ENCODE data around the gene RASGRF1.

Gene RASGRF1

DNA sequence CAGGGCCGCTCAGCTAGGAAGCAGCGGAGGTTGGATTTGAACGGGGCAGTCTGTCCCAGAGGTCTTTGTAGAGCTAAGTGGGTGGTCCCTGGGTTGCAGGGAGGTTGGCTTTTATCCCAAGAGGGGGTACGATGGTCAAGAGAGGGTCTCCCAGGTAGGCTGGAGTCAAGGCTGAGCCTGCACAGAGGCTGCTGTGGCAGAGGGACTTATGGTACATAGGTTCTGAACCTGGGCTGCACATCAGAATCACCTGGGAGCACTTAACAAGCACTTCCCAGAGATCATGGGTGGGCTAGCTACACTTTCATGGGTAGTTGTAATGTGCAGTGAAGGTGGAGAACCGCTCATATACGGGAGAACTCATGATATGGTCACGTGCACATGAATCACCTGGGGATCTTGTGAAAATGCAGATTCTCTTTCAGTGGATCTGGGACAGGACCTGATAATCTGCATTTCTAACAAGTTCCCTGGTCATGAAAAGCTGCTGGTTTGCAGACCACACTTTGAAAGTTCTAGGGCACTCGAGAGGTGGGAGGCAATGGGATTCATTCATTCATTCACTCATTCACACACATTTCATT lies 2.9 kb upstream of the RASGRF1 start:
- no peak for DNase-seq

DNA sequence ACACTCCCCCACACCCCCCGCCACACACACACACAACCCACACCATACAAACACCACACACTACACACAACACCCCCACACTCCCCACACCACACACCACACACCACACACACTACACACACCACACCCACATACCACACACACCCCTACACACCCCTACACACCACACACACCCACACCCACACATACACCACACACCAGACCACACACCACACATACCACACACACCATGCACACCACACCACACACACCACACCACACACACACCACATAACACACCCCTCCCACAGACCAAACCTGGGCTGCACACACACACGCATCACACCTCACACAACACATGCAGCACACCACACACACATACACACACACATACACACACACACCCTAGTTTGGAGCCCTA lies 1.8 kb upstream of the RASGRF1 start:
- DNase-seq: no peak

DNA sequence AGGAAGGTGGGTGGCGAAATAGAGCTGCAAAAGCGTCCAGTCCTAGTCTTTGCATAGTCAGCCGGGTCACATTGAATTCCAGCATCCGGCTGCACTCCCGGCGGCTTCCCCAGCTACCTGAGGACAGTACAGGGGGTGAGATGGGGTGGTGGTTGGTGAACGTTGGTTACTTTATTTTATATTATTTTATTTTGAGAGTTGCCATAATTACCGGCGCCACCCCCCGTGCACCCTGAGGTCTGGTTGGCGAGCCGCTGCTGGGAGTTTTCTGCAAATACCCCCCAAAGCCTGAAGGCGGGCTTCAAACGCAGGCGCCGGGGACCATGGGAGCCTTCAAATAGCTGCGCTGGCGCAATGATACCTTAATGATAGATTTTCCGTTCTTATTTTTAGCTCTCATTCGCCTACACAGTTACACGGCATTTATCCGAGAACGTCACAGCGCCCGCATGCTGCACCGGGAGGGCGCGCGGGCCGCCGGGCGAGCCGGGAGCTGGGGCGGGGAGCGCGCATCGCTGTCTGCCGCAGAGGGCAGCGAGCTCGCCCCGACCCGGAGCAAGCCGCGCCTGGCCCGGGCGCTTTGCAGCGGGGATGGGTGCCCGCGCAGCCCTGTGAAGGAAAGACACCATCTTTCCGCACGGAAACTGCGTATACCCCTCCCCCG lies 756 bp upstream of the RASGRF1 start:
- peak in 2 of 4 experiments; percentile 16 to 22 for DNase-seq

DNA sequence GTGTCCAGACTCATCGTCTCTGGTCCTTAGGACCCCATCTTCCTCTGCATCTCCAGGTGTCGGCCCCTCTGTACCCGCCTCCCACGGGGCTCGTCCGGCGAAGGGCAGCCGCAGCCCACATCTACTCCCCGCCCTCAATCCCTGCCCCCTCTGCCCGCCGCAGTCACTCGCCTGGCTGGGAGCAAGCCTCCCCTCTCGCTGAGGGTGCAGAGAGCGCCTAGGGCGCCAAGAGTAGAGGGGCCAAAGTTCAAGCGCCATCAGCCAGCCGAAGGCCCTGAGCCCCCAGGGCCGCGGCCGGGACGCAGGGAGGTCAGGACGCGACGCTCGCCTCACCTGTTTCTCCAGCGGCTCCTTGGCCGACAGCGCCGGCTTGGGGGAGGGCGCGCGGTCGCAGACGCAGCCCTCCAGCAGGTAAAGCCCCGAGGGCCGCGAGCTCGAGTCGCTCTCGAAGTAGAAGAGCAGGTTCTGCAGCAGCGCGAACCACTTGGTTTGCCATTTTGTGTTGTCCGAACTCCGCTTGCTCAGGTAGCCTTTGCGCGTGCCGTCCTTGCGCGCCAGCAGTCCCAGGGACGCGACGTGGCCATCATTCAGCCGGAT lies 592 bp downstream of the RASGRF1 start:
- DNase-seq: no peak

DNA sequence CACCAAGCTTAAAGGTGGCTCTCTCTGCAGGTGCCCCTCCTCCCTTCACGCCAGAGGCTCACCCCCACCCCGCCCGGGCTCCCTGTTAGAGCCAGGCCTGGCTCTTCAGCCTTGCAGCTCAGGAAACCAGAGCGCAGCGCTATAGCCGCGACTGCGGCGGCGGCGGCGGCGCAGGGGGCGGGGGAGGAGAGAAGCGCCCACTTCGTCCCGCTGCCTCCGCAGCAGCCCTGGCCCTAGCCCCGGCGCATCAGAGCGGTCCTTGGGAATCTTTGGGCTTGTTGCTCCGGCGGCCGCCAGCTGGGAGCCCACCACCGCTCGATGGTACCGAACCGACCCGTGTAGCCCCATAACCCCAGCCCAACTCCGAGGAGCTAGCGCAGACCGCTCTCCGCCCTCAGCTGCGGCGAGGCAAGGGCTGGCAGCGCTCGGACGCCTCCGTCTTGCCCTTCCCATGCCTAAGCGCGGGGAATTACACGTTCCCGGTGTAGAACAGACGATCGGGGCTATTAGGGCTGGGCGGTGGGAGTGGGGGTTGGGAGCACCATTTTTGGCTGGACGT lies 1.2 kb downstream of the RASGRF1 start:
- DNase-seq: no peak

DNA sequence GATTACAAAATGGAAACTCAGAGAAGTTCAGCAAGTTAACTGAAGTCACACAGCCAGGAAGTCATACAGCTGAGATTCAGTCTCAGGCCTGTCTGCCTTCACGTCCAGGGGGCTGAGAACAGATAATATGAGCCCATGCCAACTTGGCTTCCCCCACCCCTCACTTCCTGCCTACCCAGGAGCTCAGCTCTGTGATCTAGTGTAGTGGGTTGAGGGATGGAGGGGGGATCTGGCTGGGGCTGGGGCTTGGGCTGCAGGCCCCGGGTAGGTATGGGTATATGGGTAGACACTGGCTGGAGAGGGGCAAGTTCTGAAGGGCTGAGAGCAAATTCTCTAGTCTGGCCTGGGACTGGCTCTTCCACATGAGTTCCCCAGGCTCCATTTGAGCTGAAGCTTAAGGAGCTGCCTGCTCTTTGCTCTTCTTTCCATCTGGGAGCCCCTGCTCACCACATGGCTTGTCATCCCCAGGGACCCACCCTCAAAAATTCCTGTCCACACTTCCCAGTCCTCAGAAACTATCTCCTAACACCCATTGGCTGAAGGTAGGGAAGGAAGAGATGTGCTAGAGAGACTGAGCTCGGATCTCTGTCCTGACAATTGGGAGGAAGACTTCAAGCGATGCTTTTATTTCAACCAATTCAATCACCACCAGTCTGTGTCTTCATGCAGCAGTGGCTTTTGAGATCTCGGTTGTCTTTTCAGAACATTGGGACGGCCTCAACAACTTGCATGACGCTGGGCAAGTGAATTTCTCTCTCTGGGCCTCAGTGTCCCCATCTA lies 2.0 kb downstream of the RASGRF1 start:
- no peak for DNase-seq

DNA sequence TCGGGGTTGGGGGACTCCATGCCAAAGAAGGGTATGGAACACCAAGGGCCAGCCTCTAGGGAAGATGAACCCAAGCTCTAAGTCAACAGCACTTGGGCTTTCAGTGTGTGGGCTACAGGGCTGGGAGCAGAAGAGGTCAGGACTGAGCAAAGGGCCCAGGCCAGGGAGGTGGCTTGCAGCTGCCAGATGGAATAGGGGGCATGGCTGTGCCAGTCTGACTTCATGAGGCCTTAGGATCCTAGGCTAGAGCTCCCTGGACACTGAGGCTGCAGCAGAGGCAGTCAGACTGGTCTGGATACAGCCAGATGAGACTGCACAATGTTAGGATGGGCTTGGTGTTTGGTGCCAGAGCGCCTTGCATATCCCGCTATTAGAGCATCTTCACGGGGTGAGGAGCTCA lies 3.8 kb downstream of the RASGRF1 start:
- DNase-seq: no peak

DNA sequence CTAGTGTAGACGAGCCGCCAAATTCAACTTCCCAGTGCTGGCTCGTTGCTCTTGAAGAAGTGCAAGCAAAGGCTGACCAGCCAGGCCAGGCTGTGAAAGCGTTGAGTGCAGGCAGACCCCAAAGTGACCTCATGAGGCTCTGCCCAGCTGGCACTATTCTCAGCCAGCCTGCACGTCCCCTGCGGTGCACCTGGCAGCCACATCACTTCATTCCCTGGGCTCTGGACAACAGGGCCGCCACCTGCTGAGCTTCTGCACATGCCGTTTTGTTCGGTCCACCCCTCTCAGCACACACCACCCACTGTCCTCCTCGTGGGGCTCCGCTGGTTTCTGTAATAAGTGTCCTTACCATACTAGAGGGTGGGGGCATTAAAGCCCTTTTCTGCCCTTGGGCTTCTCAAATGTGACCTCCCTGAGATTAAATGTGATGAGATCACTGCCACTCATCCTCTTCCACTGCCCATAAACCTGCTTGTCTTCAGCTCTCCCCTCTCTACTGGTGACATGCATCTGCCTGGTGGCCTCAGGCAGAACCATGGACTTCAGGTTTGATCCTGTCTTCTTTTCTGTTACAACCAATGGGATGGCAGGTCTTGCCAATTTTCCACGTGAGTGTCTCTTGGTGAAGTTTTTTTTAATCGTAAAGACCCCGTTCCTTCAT lies 6.1 kb downstream of the RASGRF1 start:
- DNase-seq: no peak

DNA sequence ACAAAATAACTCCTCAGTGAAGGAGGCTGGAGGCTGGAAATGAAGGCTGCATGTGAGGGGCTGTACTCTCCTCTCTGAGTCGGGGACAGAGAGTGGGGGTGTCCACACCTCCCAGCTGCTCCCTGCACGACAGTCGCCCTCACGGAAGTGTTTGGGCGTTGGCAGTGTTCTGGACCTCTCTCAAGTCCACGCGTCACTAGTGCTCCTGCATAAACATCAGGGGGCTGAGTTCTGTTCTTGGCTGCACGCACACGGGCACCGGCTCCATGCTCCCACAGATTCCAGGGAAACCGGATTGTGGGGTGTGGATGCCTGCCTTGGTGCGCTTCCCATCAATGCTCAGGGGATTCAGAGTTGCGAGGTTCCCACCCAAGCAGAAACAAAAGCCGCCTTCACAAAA lies 7.4 kb downstream of the RASGRF1 start:
- DNase-seq: no peak

DNA sequence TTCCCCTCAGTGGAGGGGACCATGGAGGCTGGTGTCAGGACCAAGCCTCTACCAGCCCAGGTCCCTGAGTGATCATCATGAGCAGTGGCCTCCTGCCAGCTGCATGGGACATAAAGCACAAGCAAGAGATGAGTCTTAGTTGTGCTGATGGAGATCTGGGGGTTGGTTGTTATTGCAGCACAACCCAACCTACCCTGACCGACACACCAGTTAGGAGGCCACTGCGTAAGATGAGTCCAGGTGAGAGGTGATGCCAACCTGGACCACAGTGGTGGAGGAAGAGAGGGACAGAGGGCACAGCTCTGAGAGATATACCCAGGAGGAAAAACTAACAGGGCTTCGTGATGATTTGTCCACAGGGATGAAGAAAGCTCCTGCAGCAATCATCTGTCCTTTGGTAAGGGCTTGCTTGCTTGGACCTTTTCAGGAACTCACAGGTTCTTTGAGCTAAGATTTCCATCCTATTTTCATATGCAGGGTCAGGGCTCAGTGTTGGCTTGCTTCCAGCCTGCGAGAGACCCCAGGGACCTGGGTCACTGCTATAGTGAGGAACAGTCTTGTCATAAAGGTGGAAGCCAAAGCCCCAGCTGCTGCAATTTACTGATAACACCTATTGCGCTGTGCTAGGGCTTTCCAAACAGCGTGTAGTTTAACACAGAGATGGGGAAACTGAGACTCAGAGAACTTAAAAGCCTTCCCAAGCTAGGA lies 8.1 kb downstream of the RASGRF1 start:
- DNase-seq: no peak

DNA sequence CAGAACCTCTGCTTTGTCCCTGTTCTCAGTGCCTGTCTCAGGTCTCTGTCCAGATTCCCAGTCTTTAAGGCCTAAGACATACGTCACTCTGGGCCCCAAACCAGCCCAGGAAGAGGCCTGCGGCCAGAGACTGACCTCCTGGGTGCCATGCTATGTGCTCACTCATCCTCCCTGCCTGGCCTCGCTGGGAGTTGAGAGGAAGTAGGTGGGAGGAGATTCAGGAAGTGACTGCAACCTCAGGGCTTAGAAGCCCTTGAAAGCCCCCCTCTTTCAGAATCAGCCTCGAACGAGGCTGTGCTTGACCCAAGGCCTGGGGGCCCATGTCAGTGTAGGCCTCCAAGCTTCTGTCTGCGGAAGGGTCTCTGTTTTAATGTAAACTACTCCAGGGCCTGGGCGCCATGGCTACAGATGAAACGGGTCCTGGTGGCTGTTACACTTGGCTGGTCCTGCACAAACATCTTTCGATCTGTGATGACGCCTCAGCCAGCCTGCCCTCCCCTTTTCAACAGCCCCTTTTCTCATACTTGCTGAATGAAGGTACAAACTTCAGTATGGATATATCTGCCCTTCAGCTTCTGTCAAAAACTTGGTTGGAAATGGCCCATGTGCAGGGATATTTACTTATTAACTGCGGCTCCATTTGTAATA lies 11.7 kb downstream of the RASGRF1 start:
- DNase-seq: peak; percentile 9 to 48 (median 41)

DNA sequence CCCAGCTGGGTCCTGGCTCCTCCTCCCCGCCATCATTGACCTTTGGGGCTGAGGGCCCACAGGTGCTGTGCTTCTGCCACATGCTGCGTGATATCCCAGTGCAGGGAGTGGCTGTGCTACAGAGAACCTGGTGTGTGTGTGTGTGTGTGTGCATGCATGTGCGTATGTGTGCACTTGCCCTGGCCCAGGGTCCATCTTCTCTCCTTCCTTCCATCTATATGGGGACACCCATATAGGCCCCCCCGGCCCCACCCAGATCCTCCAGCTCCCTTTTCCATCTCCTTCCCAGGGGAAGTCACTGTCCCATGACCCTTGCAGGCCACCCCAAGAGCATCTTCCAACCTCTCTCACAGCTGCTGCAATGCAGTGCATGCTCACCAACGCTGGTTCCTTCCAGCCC lies 12.6 kb downstream of the RASGRF1 start:
- DNase-seq: no peak

DNA sequence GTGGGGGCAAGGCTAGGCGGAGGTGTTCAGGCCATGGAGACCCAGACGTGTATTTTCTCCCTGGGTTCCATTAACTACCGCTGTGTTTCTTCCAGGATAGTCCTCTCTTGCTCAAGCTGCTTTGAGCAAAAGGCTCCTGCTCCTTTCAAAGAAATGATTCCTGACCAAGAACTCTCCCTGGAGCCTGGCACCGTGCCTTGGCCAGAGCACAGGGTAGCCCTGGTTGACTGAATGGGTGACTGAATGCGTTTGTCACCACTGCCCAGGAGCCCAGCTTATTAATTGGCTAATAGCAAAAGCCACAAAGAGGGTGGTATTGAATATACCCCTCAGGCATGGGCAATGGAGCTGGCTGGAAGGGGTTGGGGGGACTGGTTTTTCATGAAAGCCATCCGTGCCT lies 13.9 kb downstream of the RASGRF1 start:
- no peak for DNase-seq

DNA sequence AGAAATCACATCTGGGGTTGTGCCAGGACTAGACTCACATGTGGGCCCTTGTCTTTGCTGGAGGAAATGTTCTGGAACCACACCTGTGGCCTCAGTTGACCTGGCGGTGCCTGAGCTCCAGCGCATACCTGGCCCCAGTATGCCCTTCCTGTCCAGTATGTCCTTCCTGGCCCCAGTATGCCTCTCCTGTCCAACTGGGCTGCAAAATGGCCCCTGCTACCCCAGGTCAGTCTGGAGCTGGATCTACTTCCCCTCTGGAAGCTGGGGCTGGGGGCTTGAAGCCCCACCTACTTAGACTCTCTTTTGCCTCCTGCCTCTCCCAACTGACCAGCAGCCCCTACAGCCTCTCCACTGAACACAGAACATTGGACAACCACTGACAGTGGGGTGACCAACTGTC lies 15.3 kb downstream of the RASGRF1 start:
- DNase-seq: no peak

DNA sequence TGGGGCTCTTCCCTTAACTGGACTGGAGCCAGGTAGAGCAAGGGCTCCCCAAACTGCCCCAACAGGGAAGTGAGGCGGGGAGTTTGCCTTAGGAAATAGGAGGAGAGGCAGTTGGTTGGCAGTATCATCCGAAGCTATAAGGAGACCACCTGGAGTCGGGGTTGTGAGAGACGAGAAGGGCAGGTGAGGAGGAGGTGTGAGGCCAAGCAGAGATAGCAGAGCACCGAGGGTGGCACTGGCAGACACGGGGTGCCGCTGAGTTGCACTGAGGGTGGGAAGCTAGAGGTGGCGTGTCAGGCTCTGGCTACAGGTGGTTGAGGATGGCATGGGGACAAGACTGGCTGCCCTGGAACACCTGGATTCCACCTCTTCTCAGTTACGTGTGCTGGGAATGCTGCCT lies 17.2 kb downstream of the RASGRF1 start:
- no peak for DNase-seq

DNA sequence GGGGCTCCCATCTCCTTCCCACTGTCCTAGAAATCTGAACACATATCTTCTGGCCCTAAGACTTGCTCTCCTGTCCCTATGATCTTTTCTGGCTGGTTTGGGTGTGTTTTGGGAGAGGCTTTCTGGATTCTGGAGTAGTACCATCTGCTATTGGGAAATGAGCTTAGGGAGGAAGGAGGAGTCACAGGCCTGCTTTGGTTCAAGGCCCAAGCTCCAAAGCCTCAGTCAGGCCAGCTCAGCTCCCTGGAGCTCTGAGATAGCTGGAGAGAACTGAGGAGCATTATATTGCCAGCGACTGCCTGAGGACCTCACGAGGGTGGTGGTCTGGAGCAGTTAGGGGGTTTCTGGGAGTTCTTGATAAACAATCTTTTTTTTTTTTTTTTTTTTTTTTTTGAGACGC lies 18.7 kb downstream of the RASGRF1 start:
- DNase-seq: no peak

DNA sequence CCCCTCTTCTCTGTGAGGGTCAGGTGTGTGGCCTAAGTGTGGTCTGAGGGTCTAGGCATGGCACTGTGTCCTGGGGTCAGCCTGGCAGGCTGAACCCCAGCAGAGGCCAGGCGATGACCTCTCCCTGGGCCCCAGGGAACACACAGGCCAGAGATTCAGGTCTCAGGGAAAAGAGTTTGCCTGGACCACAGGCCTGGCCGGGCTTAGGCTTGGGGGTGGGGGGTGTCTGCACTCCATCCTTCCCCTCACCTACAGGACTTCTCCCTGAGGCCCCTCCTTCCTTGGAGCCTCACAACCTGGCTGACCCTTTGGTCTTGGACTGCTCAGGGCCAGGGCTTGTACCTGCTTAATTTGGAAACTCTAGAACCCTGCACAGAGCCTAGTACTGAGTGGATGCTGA lies 21.8 kb downstream of the RASGRF1 start:
- DNase-seq: no peak

DNA sequence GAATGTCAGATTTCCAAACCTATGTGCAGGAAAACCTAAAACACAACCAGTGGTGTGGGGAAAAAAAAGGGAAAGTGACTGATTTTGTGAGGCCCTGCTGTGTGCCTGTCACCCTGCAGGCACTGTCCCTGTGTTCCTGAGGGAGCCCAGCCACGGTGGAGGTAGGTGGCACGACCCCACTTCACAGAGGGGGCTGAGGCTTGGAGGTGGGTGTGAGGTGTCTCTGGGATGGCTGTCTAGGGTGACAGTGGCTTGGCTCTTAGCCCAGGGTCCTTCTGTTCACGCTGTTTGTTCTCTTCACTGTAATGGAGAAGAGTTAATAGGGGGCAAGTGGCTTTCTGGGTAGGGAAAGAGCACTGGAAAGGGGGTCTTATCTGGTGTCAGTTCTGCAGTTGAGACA lies 22.6 kb downstream of the RASGRF1 start:
- DNase-seq: no peak

DNA sequence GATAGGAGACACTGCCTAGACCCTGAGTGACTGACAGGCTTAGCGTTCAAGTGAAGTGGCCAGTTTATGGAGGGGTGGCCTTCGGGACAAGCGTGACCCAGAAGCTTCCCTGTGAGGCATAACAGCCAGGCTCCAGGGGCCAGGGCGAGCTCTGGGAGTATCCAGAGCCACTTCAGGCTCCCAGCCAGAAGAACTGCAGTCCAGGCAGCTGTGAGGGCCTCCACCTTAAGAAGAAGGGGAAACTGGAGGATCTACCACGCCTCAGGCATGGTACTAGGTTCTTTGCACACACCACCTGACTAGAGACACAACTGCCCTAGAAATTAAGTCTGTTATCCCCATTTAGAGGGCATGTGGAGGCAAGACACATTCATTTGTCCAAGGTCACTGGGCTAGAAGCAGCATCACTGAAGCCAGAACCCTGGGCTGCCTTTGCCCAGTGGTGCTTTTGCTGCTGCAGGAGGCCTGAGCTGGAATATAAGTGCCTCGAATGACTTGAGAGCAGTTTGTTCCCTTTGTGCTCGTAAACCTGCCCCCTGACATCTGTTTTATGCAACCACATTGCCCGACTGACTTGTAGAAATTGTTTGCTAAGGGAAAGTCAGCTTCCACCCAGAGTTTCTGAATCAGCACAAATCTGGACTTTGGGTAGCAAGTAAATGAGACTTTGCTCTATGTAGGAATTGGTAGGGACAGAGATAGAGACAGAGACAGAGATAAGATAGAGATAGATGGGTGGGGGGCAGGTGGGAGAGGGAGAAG lies 23.3 kb downstream of the RASGRF1 start:
- peak in 3 of 4 experiments; percentile 19 to 37 (median 21) for DNase-seq

DNA sequence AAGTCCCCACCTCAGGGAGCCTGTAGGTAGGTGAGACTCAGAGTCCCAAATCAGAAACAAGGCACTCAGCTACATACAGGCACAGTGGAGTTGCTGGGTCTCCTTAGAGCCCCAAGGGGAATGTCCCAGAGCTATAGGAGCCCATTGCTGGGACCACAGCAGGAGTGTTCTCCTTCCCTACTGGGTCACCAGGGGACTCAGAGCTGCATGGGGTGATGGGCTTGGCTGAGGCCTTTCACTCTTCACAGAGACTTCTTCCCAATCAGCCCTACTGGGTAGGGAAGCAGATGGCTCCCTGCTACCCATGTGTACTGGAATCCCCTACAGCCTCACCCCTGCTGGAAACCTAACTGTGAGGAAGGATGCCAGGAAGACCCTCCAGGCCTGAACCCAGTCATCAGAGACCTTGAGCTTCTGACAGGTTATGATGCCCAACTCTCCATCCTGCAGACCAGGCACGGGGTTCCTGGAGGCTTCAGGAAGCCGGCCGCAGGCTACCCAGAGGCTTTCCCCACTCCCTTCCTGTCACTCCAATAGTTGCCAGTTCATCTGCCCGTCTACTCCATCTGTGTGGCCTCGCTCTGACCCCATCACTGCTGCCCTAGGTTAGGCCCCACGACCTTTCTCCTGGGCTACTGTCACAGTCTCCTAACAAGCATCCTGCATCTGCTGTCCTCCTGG lies 24.0 kb downstream of the RASGRF1 start:
- no peak for DNase-seq

Data from suppressor macrophage (primary cell).